Smooth muscle cell of the umbilical artery (primary cell): ENCODE measurements around the gene ANKRD30A. TPM values are rescaled to one million over a fixed set of nuclear protein-coding genes. Genes with fewer than 3 reads are reported as not detected.

Experiments used
- total RNA-seq: library from RNA; depleted of rRNA; stranded (reverse); fragments of >200 nt; gene quantifications from 2 replicates; pipeline ENCODE4 v1.2.3, GENCODE V29; 2014

The ANKRD30A gene, protein sequence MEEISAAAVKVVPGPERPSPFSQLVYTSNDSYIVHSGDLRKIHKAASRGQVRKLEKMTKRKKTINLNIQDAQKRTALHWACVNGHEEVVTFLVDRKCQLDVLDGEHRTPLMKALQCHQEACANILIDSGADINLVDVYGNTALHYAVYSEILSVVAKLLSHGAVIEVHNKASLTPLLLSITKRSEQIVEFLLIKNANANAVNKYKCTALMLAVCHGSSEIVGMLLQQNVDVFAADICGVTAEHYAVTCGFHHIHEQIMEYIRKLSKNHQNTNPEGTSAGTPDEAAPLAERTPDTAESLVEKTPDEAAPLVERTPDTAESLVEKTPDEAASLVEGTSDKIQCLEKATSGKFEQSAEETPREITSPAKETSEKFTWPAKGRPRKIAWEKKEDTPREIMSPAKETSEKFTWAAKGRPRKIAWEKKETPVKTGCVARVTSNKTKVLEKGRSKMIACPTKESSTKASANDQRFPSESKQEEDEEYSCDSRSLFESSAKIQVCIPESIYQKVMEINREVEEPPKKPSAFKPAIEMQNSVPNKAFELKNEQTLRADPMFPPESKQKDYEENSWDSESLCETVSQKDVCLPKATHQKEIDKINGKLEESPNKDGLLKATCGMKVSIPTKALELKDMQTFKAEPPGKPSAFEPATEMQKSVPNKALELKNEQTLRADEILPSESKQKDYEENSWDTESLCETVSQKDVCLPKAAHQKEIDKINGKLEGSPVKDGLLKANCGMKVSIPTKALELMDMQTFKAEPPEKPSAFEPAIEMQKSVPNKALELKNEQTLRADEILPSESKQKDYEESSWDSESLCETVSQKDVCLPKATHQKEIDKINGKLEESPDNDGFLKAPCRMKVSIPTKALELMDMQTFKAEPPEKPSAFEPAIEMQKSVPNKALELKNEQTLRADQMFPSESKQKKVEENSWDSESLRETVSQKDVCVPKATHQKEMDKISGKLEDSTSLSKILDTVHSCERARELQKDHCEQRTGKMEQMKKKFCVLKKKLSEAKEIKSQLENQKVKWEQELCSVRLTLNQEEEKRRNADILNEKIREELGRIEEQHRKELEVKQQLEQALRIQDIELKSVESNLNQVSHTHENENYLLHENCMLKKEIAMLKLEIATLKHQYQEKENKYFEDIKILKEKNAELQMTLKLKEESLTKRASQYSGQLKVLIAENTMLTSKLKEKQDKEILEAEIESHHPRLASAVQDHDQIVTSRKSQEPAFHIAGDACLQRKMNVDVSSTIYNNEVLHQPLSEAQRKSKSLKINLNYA (N-terminal part only)
- not detected in 2 replicates for total RNA-seq

DNA sequence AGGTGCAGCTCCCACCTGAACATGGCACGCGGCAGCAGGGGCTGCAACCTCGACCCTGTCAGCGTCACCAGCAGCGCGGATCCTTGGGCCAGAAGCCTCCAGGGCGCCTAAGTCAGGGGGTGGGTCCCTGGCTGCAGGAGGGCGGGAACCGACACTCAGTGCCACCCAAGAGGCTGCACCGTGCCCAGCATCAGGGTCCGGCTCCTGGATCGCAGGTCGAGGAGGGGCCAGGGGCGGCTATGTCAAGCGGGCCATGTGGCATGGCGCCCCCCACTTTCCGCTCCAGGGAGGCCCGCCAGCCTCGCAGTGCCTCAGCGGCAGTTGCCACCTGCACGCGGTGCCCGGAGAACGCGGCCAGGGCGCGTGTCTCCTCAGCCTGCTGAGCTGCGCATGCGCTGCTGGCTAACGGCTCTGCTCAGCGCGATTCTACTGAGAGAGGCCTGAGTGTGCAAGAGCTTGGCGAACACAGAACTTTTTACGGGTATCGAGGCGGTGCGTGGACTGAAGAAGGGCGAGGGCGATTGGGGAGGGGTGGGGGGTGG is at the start of gene ANKRD30A:
Gene ANKRD30A, plus strand, starts transcription at position 408 of the 542 bp plus-strand sequence. CDS start 190 bp downstream, outside the sequence.

